Sigmoid colon (tissue), 4 donors: ENCODE measurements around the gene WDR5B.

Experiments
- EP300 ChIP-seq, 4 donors: sonication (generic); formaldehyde crosslinking; IDR thresholded peaks; one replicate each; pipeline ENCODE4 v1.6.1; 2017; ENCODE audit warnings: antibody characterized with exemption in 4 of 4
- TF ChIP-seq, protein P1 (sequence below), 4 experiments: fragments of 450-650 bp in 3 of 4; fragments of 200-600 bp in 1 of 4; IDR thresholded peaks; one replicate each; pipeline ENCODE4 v1.5.1; 2016 to 2019; ENCODE audit warnings: antibody characterized with exemption in 4 of 4, mild to moderate bottlenecking in 3 of 4, moderate library complexity in 2 of 4

- TF ChIP-seq EP300 (IDR thresholded peaks at IDR 0.05), result no peak
- TF ChIP-seq, protein P1, sequence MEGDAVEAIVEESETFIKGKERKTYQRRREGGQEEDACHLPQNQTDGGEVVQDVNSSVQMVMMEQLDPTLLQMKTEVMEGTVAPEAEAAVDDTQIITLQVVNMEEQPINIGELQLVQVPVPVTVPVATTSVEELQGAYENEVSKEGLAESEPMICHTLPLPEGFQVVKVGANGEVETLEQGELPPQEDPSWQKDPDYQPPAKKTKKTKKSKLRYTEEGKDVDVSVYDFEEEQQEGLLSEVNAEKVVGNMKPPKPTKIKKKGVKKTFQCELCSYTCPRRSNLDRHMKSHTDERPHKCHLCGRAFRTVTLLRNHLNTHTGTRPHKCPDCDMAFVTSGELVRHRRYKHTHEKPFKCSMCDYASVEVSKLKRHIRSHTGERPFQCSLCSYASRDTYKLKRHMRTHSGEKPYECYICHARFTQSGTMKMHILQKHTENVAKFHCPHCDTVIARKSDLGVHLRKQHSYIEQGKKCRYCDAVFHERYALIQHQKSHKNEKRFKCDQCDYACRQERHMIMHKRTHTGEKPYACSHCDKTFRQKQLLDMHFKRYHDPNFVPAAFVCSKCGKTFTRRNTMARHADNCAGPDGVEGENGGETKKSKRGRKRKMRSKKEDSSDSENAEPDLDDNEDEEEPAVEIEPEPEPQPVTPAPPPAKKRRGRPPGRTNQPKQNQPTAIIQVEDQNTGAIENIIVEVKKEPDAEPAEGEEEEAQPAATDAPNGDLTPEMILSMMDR (IDR thresholded peaks at IDR 0.05), result no peak
Measured at GRCh38 chr3:122364490-122364889, 51.4 kb downstream of the WDR5B start.
